ENCODE measurements around the gene OR56A1. TPM values are rescaled to one million over a fixed set of nuclear protein-coding genes. Genes with fewer than 3 reads are reported as not detected.

OR56A1 gene
- total and polyA plus RNA-seq, 9 of the 15 experiments (the other 6 are each of a cell fraction or from before 2014, with no cell fraction given), result not detected

DNA sequence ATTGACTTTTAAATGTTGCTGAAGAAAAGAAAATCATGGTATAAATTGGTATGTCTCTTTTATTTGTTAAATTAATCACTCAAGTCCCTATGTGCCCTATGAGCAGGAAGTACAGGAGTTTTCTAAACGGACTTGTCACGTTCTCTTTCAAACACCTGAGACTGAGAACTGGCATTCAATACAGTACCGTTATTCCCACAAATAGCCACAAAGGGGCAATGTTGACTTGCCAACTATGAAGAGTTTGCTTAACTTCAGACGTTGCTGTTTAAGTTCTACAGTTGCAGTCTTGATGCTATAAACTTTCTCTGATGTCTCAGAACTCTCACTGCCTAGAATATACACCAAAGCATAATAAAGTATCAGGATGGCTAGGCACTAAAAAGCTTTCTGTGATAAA, 7.6 kb downstream of the OR56A1 start (continued):
- no peak for TF ChIP-seq RBM34 (IDR thresholded peaks at IDR 0.05; ENCODE audit: borderline replicate concordance, insufficient read depth, low read length)
- no peak for TF ChIP-seq GTF2E2 (tag; IDR thresholded peaks at IDR 0.05)
- no peak for TF ChIP-seq FIP1L1 (IDR thresholded peaks at IDR 0.05; ENCODE audit: low read depth, low read length, poor library complexity, severe bottlenecking)
- no peak for TF ChIP-seq SAFB (IDR thresholded peaks at IDR 0.05; ENCODE audit: borderline replicate concordance, low read depth, low read length)
- no peak for TF ChIP-seq ZNF217 (CRISPR knock-in tag; IDR thresholded peaks at IDR 0.05)
- TF ChIP-seq SOX6 (IDR thresholded peaks at IDR 0.05), result no peak
- TF ChIP-seq SETDB1 (IDR thresholded peaks at IDR 0.05; ENCODE audit: low read length), result no peak
- TF ChIP-seq CTBP1 (IDR thresholded peaks at IDR 0.05; ENCODE audit: borderline replicate concordance), result no peak
- TF ChIP-seq, protein P1, sequence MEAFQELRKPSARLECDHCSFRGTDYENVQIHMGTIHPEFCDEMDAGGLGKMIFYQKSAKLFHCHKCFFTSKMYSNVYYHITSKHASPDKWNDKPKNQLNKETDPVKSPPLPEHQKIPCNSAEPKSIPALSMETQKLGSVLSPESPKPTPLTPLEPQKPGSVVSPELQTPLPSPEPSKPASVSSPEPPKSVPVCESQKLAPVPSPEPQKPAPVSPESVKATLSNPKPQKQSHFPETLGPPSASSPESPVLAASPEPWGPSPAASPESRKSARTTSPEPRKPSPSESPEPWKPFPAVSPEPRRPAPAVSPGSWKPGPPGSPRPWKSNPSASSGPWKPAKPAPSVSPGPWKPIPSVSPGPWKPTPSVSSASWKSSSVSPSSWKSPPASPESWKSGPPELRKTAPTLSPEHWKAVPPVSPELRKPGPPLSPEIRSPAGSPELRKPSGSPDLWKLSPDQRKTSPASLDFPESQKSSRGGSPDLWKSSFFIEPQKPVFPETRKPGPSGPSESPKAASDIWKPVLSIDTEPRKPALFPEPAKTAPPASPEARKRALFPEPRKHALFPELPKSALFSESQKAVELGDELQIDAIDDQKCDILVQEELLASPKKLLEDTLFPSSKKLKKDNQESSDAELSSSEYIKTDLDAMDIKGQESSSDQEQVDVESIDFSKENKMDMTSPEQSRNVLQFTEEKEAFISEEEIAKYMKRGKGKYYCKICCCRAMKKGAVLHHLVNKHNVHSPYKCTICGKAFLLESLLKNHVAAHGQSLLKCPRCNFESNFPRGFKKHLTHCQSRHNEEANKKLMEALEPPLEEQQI (IDR thresholded peaks at IDR 0.05), result no peak
- peak; percentile 58; the same call in 1 of the 2 replicates for TF ChIP-seq SMC3 (conservative IDR thresholded peaks at IDR 0.05; ENCODE audit: insufficient read depth, low read depth, low read length)
- TF ChIP-seq RAD21 (CRISPR knock-in tag; conservative IDR thresholded peaks at IDR 0.05 in 1 of 2, IDR thresholded peaks at IDR 0.05 in 1 of 2), result peak; percentile 79 to 89
- TF ChIP-seq NUFIP1 (IDR thresholded peaks at IDR 0.05; ENCODE audit: partially characterized antibody), result no peak
- TF ChIP-seq, protein P2, sequence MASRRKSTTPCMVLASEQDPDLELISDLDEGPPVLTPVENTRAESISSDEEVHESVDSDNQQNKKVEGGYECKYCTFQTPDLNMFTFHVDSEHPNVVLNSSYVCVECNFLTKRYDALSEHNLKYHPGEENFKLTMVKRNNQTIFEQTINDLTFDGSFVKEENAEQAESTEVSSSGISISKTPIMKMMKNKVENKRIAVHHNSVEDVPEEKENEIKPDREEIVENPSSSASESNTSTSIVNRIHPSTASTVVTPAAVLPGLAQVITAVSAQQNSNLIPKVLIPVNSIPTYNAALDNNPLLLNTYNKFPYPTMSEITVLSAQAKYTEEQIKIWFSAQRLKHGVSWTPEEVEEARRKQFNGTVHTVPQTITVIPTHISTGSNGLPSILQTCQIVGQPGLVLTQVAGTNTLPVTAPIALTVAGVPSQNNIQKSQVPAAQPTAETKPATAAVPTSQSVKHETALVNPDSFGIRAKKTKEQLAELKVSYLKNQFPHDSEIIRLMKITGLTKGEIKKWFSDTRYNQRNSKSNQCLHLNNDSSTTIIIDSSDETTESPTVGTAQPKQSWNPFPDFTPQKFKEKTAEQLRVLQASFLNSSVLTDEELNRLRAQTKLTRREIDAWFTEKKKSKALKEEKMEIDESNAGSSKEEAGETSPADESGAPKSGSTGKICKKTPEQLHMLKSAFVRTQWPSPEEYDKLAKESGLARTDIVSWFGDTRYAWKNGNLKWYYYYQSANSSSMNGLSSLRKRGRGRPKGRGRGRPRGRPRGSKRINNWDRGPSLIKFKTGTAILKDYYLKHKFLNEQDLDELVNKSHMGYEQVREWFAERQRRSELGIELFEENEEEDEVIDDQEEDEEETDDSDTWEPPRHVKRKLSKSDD (conservative IDR thresholded peaks at IDR 0.05; ENCODE audit: low read length), result no peak
- TF ChIP-seq, protein P3, sequence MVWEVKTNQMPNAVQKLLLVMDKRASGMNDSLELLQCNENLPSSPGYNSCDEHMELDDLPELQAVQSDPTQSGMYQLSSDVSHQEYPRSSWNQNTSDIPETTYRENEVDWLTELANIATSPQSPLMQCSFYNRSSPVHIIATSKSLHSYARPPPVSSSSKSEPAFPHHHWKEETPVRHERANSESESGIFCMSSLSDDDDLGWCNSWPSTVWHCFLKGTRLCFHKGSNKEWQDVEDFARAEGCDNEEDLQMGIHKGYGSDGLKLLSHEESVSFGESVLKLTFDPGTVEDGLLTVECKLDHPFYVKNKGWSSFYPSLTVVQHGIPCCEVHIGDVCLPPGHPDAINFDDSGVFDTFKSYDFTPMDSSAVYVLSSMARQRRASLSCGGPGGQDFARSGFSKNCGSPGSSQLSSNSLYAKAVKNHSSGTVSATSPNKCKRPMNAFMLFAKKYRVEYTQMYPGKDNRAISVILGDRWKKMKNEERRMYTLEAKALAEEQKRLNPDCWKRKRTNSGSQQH (CRISPR knock-in tag; IDR thresholded peaks at IDR 0.05), result no peak
- TF ChIP-seq EP300 (IDR thresholded peaks at IDR 0.05; ENCODE audit: low read length), result no peak
- TF ChIP-seq PML (IDR thresholded peaks at IDR 0.05; ENCODE audit: low read length), result no peak
- TF ChIP-seq SIN3B (IDR thresholded peaks at IDR 0.05; ENCODE audit: low read depth), result no peak
- TF ChIP-seq HNRNPK (IDR thresholded peaks at IDR 0.05; ENCODE audit: low read depth, low read length, poor library complexity, severe bottlenecking), result no peak
- no peak for TF ChIP-seq CEBPB (tag; IDR thresholded peaks at IDR 0.05)
- no peak for TF ChIP-seq RFX7 (CRISPR knock-in tag; IDR thresholded peaks at IDR 0.05)
- TF ChIP-seq STAG1 (CRISPR knock-in tag; IDR thresholded peaks at IDR 0.05; ENCODE audit: borderline replicate concordance), result no peak; the same call in 1 of the 2 replicates
- TF ChIP-seq, protein P4, sequence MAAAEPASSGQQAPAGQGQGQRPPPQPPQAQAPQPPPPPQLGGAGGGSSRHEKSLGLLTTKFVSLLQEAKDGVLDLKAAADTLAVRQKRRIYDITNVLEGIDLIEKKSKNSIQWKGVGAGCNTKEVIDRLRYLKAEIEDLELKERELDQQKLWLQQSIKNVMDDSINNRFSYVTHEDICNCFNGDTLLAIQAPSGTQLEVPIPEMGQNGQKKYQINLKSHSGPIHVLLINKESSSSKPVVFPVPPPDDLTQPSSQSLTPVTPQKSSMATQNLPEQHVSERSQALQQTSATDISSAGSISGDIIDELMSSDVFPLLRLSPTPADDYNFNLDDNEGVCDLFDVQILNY (CRISPR knock-in tag; IDR thresholded peaks at IDR 0.05), result no peak
